Measurements from ENCODE around the gene TVP23C.
"Not testable (repeated sequence)": the region's sequence is repeated elsewhere in the genome, so short reads cannot be mapped to it uniquely, and the experiment has no call there.

Gene TVP23C

GRCh38 chr17:15526292-15527218, 36.7 kb downstream of the TVP23C start:
- TF ChIP-seq CTCF (conservative IDR thresholded peaks at IDR 0.05; ENCODE audit: low read length) = peak; percentile 38; the same call in 1 of the 2 replicates
- H3K4me3 ChIP-seq (ENCODE audit: low read length, poor library complexity, severe bottlenecking); H3K36me3 ChIP-seq (ENCODE audit: insufficient read depth, low read length); H3K4me2 ChIP-seq (ENCODE audit: low read depth, low read length, poor library complexity, severe bottlenecking); H3K27me3 ChIP-seq (ENCODE audit: insufficient read depth, low read length, poor library complexity, severe bottlenecking); H3F3A ChIP-seq (ENCODE audit: low read depth); H2AFZ ChIP-seq (ENCODE audit: low read length); H3K4me1 ChIP-seq (ENCODE audit: insufficient read depth, low read length, poor library complexity, severe bottlenecking); H3K79me2 ChIP-seq (ENCODE audit: insufficient read depth, low read length); H3K9ac ChIP-seq (ENCODE audit: low read depth, low read length, poor library complexity, severe bottlenecking); H3K9me2 ChIP-seq (replicated peaks; ENCODE audit: low read depth, low read length); H4K20me1 ChIP-seq (ENCODE audit: insufficient read depth, low read length, poor library complexity, severe bottlenecking); H3K9me3 ChIP-seq (ENCODE audit: insufficient read depth, low read depth, low read length): not testable (repeated sequence)

GRCh38 chr17:15524990-15525985, 38.0 kb downstream of the TVP23C start:
- H3K9me3 ChIP-seq (ENCODE audit: insufficient read depth, low read depth, low read length); H3K9ac ChIP-seq (ENCODE audit: low read depth, low read length, poor library complexity, severe bottlenecking); H3K27me3 ChIP-seq (ENCODE audit: insufficient read depth, low read length, poor library complexity, severe bottlenecking); H3K4me2 ChIP-seq (ENCODE audit: low read depth, low read length, poor library complexity, severe bottlenecking); H3K36me3 ChIP-seq (ENCODE audit: insufficient read depth, low read length); H3K79me2 ChIP-seq (ENCODE audit: insufficient read depth, low read length); H3K4me3 ChIP-seq (ENCODE audit: low read length, poor library complexity, severe bottlenecking); H3K9me2 ChIP-seq (replicated peaks; ENCODE audit: low read depth, low read length); H3K4me1 ChIP-seq (ENCODE audit: insufficient read depth, low read length, poor library complexity, severe bottlenecking); H4K20me1 ChIP-seq (ENCODE audit: insufficient read depth, low read length, poor library complexity, severe bottlenecking); H2AFZ ChIP-seq (ENCODE audit: low read length); H3F3A ChIP-seq (ENCODE audit: low read depth): not testable (repeated sequence)

- Histone ChIP-seq H3K4me1 (ENCODE audit: insufficient read depth, low read length, poor library complexity, severe bottlenecking) (no peaks in the 10 kb centered on the region), H3K4me2 (ENCODE audit: low read depth, low read length, poor library complexity, severe bottlenecking) (no peak overlapping the region), H3K9me2 (replicated peaks; ENCODE audit: low read depth, low read length) (no peaks in the 10 kb centered on the region), H3K9ac (ENCODE audit: low read depth, low read length, poor library complexity, severe bottlenecking) (no peak overlapping the region), H3K36me3 (ENCODE audit: insufficient read depth, low read length) (no peaks in the 10 kb centered on the region), H2AFZ (ENCODE audit: low read length) (no peak overlapping the region), H3K4me3 (ENCODE audit: low read length, poor library complexity, severe bottlenecking) (no peak overlapping the region), H3K79me2 (ENCODE audit: insufficient read depth, low read length) (no peaks in the 10 kb centered on the region), H3F3A (ENCODE audit: low read depth) (no peaks in the 10 kb centered on the region), H3K27me3 (ENCODE audit: insufficient read depth, low read length, poor library complexity, severe bottlenecking) (no peaks in the 10 kb centered on the region), H3K9me3 (ENCODE audit: insufficient read depth, low read depth, low read length) (no peaks in the 10 kb centered on the region), H4K20me1 (ENCODE audit: insufficient read depth, low read length, poor library complexity, severe bottlenecking) (no peaks in the 10 kb centered on the region)
- TF ChIP-seq CTCF (conservative IDR thresholded peaks at IDR 0.05; ENCODE audit: low read length) (no peak), EZH2phosphoT487 (IDR thresholded peaks at IDR 0.05; ENCODE audit: borderline replicate concordance) (no peak)
Measured at GRCh38 chr17:15516150-15516549, 47.1 kb downstream of the TVP23C start.
